ENCODE measurements around the gene ARFGAP1.

DNA sequence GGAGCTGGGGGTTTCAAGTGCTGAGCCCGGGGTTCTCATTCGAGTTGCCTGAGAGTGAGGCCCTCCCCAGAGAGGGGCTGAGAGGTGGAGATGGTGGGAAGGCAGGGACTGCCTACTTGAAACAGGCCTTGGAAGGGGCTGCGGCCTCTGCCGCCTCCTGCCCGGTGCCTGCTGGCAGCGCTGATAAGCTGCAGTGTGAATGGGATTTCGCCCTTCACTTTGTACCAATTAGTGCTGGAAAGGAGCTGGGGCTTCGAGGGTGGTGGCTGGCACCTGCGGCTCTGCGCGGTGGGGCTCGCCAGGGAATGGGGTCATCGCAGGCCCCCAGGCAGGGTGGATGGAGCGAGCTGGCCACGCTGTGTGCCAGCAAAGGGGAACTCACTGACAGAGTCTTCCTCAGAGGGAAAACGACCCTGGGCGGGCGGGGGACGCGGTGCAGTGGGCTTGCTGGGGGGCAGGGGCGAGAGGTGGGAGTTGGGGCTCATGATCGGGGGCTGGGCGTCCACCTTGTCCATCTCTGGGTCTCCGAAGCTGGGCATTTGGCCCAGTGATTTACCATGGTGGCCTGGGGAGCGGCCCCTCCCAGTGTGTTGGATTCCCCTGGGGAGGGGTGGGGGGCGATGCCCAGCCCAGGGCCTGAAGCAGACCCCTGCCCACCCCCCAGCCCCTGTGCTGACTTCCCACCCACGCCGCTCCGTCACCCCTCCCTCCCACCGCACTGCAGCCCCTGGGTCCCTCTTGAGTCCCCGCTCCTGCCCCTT, 43.3 kb downstream of the ARFGAP1 start:
- TF ChIP-seq, protein P1, sequence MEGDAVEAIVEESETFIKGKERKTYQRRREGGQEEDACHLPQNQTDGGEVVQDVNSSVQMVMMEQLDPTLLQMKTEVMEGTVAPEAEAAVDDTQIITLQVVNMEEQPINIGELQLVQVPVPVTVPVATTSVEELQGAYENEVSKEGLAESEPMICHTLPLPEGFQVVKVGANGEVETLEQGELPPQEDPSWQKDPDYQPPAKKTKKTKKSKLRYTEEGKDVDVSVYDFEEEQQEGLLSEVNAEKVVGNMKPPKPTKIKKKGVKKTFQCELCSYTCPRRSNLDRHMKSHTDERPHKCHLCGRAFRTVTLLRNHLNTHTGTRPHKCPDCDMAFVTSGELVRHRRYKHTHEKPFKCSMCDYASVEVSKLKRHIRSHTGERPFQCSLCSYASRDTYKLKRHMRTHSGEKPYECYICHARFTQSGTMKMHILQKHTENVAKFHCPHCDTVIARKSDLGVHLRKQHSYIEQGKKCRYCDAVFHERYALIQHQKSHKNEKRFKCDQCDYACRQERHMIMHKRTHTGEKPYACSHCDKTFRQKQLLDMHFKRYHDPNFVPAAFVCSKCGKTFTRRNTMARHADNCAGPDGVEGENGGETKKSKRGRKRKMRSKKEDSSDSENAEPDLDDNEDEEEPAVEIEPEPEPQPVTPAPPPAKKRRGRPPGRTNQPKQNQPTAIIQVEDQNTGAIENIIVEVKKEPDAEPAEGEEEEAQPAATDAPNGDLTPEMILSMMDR (IDR thresholded peaks at IDR 0.05; ENCODE audit: low read depth, low read length), result no peak
- no peak for TF ChIP-seq EZH2phosphoT487 (IDR thresholded peaks at IDR 0.05; ENCODE audit: low read depth)
